Measurements from ENCODE around the gene AKT1S1. TPM values are rescaled to one million over a fixed set of nuclear protein-coding genes. Genes with fewer than 3 reads are reported as not detected.

The AKT1S1 gene
- total RNA-seq, 1 experiment from 2014 or later: 42.3 TPM

GRCh38 chr19:49882643-49883042 is 5.5 kb upstream of the AKT1S1 start:
- intact Hi-C loops (cut with micrococcal nuclease): no loop called here
- H3K4me1 ChIP-seq (ENCODE audit: insufficient read depth, low read length): peaks cover 25% of the 10 kb centered on the region
- ATAC-seq: no peak
- no peak overlapping the region for H2AFZ ChIP-seq (ENCODE audit: low read length)
- no peak overlapping the region for H3K9ac ChIP-seq (ENCODE audit: low read length)
- ChIA-PET POLR2A (ENCODE audit: unreplicated experiment) (no interaction called here), CTCF (no interaction called here)
- no peak overlapping the region for H3K4me3 ChIP-seq (ENCODE audit: low read length)
- no peak for TF ChIP-seq CTCF (conservative IDR thresholded peaks at IDR 0.05; ENCODE audit: low read depth, low read length)
- TF ChIP-seq EZH2 (IDR thresholded peaks at IDR 0.05; ENCODE audit: low read length, unreplicated experiment): no peak
- no TSS peak for BruUV-seq (replicated peaks)
- H3K27ac ChIP-seq (ENCODE audit: low read length): no peak overlapping the region
- H3K79me2 ChIP-seq (ENCODE audit: low read length): peaks cover 12% of the 10 kb centered on the region
- no peaks in the 10 kb centered on the region for H3K9me2 ChIP-seq (replicated peaks; ENCODE audit: low read length)
- no peak overlapping the region for H3K4me2 ChIP-seq (ENCODE audit: low read length)
- H3F3A ChIP-seq (ENCODE audit: low read length, unreplicated experiment): peaks cover 3% of the 10 kb centered on the region
- DNase-seq: no peak
- peaks cover 26% of the 10 kb centered on the region for H3K36me3 ChIP-seq (ENCODE audit: low read depth, low read length)
- H3K27me3 ChIP-seq (ENCODE audit: low read length): no peaks in the 10 kb centered on the region
- no peaks in the 10 kb centered on the region for H4K20me1 ChIP-seq (ENCODE audit: low read length)
- H3K9me3 ChIP-seq (ENCODE audit: low read length): no peaks in the 10 kb centered on the region

GRCh38 chr19:49881672-49882394 is 4.7 kb upstream of the AKT1S1 start:
- ChIA-PET POLR2A (ENCODE audit: unreplicated experiment) (no interaction called here), CTCF (no interaction called here)
- no peak for ATAC-seq
- Histone ChIP-seq H3K27ac (ENCODE audit: low read length) (no peak overlapping the region), H3K9me2 (replicated peaks; ENCODE audit: low read length) (no peaks in the 10 kb centered on the region), H3K9ac (ENCODE audit: low read length) (no peak overlapping the region), H3K4me3 (ENCODE audit: low read length) (no peak overlapping the region), H2AFZ (ENCODE audit: low read length) (no peak overlapping the region), H3K79me2 (ENCODE audit: low read length) (peaks cover 12% of the 10 kb centered on the region), H3K4me2 (ENCODE audit: low read length) (no peak overlapping the region), H3K4me1 (ENCODE audit: insufficient read depth, low read length) (peaks cover 25% of the 10 kb centered on the region), H4K20me1 (ENCODE audit: low read length) (no peaks in the 10 kb centered on the region), H3K27me3 (ENCODE audit: low read length) (no peaks in the 10 kb centered on the region), H3K9me3 (ENCODE audit: low read length) (no peaks in the 10 kb centered on the region), H3K36me3 (ENCODE audit: low read depth, low read length) (peaks cover 26% of the 10 kb centered on the region), H3F3A (ENCODE audit: low read length, unreplicated experiment) (peaks cover 3% of the 10 kb centered on the region)
- DNase-seq: peak; percentile 20
- TF ChIP-seq EZH2 (IDR thresholded peaks at IDR 0.05; ENCODE audit: low read length, unreplicated experiment) (no peak), EZH2phosphoT487 (IDR thresholded peaks at IDR 0.05; ENCODE audit: borderline replicate concordance, low read length) (no peak), CTCF (conservative IDR thresholded peaks at IDR 0.05; ENCODE audit: low read depth, low read length) (no peak)
- intact Hi-C loops (cut with micrococcal nuclease): no loop called here
- no TSS peak for BruUV-seq (replicated peaks)

GRCh38 chr19:49881186-49881585 is 4.0 kb upstream of the AKT1S1 start:
- no peaks in the 10 kb centered on the region for H3K9me3 ChIP-seq (ENCODE audit: low read length)
- peaks cover 25% of the 10 kb centered on the region for H3K4me1 ChIP-seq (ENCODE audit: insufficient read depth, low read length)
- DNase-seq: no peak
- H3F3A ChIP-seq (ENCODE audit: low read length, unreplicated experiment): no peaks in the 10 kb centered on the region
- no peaks in the 10 kb centered on the region for H3K27me3 ChIP-seq (ENCODE audit: low read length)
- intact Hi-C loops (cut with micrococcal nuclease): no loop called here
- H3K4me2 ChIP-seq (ENCODE audit: low read length): no peak overlapping the region
- H3K79me2 ChIP-seq (ENCODE audit: low read length): peaks cover 14% of the 10 kb centered on the region
- H3K4me3 ChIP-seq (ENCODE audit: low read length): no peak overlapping the region
- ATAC-seq: no peak
- TF ChIP-seq CTCF (conservative IDR thresholded peaks at IDR 0.05; ENCODE audit: low read depth, low read length): no peak
- TF ChIP-seq EZH2phosphoT487 (IDR thresholded peaks at IDR 0.05; ENCODE audit: borderline replicate concordance, low read length): no peak
- peaks cover 26% of the 10 kb centered on the region for H3K36me3 ChIP-seq (ENCODE audit: low read depth, low read length)
- H3K27ac ChIP-seq (ENCODE audit: low read length): no peak overlapping the region
- ChIA-PET CTCF (no interaction called here), POLR2A (ENCODE audit: unreplicated experiment) (no interaction called here)
- no peak overlapping the region for H2AFZ ChIP-seq (ENCODE audit: low read length)
- H3K9ac ChIP-seq (ENCODE audit: low read length): no peak overlapping the region
- BruUV-seq (replicated peaks): no TSS peak
- no peaks in the 10 kb centered on the region for H3K9me2 ChIP-seq (replicated peaks; ENCODE audit: low read length)
- no peaks in the 10 kb centered on the region for H4K20me1 ChIP-seq (ENCODE audit: low read length)

All from PC-3 (cell line).